Fibroblast of mammary gland (primary cell): ENCODE results near the gene CAP2.

ENCODE experiments used
- DNase-seq: peaks from one replicate; pipeline ENCODE4 v3.0.0-alpha.2; 2010; ENCODE audit warnings: low read depth
- H3K4me3 ChIP-seq: 2 replicates; pipeline ENCODE4 v1.5.1; 2011; ENCODE audit warnings: low read depth, mild to moderate bottlenecking, low read length, moderate library complexity; ENCODE audit not compliant: control insufficient read depth
- TF ChIP-seq, protein P1 (sequence below): conservative IDR thresholded peaks from 2 replicates; pipeline ENCODE4 v1.5.1; 2011; ENCODE audit warnings: low read depth, low read length, inconsistent platforms; ENCODE audit not compliant: control insufficient read depth, insufficient read depth

The CAP2 gene

DNA sequence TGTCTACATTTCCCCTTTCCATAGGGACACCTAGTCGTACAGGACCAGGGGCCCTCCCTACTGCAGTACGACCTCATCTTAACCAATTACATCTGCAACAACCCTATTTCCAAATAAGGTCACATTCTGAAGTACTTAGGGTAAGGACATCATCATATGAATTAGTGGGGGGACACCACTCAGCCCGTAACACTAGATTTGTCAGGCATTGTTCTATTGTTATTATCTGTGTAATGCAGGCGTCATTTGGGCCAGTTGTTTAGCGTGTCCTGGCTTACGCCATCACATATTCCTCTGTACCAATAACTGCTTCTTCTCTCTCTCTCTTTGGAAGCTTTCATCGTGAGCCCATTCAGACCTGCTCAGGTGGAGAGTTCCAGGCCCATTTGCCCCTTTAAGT is 89.3 kb downstream of the CAP2 start:
- no peak overlapping the region for H3K4me3 ChIP-seq
- TF ChIP-seq, protein P1, sequence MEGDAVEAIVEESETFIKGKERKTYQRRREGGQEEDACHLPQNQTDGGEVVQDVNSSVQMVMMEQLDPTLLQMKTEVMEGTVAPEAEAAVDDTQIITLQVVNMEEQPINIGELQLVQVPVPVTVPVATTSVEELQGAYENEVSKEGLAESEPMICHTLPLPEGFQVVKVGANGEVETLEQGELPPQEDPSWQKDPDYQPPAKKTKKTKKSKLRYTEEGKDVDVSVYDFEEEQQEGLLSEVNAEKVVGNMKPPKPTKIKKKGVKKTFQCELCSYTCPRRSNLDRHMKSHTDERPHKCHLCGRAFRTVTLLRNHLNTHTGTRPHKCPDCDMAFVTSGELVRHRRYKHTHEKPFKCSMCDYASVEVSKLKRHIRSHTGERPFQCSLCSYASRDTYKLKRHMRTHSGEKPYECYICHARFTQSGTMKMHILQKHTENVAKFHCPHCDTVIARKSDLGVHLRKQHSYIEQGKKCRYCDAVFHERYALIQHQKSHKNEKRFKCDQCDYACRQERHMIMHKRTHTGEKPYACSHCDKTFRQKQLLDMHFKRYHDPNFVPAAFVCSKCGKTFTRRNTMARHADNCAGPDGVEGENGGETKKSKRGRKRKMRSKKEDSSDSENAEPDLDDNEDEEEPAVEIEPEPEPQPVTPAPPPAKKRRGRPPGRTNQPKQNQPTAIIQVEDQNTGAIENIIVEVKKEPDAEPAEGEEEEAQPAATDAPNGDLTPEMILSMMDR: no peak
- no peak for DNase-seq

DNA sequence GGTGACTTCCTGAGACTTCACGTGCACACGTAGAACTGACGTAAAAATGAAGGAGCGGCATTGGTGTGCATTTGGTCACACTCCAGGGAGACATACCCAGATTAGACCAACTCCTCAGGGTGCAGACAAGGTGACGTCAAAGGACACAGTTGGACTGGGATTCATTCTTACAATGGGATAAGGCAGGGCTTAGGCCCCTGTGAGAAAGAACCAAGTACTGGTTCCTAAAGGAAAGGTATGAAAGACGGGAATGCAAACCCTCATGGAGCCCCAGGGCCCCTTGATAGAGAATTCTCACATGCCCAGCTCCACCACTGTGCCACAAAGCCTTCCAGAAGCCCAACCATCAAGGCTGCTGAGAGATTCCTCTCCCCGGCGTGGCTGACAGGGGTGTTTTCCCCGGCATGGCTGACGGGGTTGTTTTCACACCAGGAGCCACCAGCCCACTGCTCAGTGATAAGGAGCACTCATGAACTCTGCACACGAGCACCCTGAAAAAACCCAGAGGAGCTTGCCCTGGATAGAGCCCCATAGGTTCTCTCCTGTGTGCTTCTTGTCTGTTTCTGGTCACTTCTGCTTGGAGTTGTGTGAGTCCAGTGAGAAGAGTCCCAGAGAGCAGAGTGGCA is 90.1 kb downstream of the CAP2 start:
- no peak overlapping the region for H3K4me3 ChIP-seq
- no peak for DNase-seq
- TF ChIP-seq, protein P1: no peak

DNA sequence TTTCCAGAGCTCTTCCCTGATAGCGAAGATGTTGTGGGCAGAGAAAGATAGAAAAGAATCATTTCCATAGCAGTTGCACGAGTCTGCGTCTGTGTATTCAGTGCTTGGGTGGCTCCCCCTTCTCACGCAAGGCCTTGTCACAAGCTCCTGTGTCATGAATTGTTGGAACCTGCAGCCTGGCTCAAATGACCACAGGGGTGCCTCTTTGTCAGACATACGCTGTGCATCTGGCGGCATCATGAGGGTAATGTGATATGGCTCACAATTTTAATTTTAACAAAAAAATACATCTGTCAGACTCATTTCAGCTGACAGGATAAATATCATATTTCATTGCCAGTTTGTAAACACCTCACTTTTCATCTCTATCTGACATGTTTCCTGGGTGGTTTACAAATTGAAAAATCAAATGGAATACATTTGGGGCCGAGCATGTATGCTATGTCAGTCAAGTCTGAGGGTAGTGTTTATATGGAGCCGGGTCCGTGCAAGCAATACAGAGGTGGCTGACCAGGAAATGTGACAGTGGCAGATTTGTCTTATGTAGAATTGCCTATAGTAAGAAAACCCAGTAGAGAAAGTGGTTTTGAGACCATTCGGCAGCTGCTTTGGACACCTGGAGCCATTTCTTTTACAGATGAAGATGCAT is 90.9 kb downstream of the CAP2 start:
- no peak overlapping the region for H3K4me3 ChIP-seq
- TF ChIP-seq, protein P1: no peak
- no peak for DNase-seq

DNA sequence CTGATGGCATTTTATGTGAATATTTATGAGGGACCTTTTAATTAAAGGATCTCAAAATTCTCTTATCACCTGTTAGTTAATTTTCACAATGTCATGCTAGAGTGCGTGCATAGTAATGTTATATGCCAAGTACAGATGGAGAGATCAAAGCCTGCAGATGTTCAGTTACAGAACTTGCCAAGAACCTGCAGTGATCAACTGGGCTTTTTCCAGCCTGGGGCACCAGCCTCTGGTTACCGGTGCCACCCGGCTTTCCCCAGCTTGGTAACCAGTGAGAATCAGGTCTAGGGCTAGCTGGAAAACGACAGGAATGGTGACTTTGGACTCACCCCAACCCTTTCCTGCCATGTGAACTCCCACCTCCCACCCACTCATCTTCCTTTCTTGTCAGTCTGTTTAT is 91.8 kb downstream of the CAP2 start:
- no peak overlapping the region for H3K4me3 ChIP-seq
- TF ChIP-seq, protein P1: no peak
- DNase-seq: no peak

DNA sequence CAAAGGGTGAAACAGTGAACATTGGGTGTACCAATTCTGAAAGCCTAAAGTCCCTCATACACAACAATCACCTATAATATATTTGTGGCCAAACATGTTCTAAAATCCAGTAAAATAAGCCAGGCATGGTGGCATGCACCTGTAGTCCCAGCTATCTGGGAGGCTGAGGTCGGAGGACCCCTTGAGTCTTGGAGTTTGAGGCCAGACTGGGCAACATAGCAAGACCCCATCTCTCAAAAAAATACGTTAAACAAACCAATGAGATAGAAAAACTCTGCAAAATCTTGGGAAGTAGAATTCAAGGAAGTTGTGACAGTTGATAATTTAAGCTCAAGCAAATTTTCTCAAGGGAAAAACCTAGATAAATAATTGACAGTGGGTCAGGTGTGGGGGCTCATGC is 92.6 kb downstream of the CAP2 start:
- no peak for DNase-seq
- TF ChIP-seq, protein P1: no peak

DNA sequence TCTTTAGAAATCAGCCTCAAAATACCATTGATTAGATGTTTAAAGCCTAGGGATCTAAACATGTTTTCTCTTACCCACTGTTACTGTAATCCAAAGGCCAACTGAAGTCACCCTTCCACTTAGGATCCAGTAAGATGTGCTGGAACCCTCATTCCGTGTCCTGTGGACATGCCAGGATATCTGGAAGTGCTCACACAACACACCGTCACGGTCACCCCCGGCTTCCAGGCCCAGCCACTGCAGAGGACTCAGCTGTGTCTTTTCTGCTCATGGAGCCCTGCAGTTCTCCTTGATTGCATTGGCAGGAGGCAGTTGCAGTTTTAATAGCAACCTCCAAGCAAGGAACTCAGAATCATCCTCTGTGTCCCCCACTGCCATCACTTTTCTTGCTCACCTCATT is 93.3 kb downstream of the CAP2 start:
- DNase-seq: no peak
- H3K4me3 ChIP-seq: no peak overlapping the region
- TF ChIP-seq, protein P1: no peak

More for the DNA sequence above, 92.6 kb downstream of the CAP2 start:
- no peak overlapping the region for H3K4me3 ChIP-seq

DNA sequence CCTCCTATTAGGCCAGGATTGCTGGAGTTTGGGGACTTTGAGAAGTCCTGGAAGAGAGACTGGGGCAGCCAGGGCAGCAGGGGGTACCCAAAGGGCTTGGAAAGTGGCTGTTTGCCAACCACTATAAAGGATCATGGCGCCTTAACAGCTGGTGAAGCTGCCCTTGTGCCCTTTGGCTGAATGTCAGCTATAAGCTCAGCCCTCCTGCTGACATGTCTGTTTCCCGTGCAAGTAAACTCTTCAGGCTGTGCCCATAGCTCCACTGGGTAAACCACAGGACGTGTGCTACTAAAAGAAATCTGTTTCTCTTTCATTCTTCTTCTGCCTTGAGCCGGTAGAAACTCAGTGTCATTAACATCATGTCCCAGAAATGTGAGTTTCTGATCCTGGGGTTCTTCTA is 97.3 kb downstream of the CAP2 start:
- no peak for DNase-seq
- no peak overlapping the region for H3K4me3 ChIP-seq
- TF ChIP-seq, protein P1: no peak
